ENCODE measurements around the gene CTNND2.
"Not testable (repeated sequence)": the region's sequence is repeated elsewhere in the genome, so short reads cannot be mapped to it uniquely, and the experiment has no call there.

The CTNND2 gene

DNA sequence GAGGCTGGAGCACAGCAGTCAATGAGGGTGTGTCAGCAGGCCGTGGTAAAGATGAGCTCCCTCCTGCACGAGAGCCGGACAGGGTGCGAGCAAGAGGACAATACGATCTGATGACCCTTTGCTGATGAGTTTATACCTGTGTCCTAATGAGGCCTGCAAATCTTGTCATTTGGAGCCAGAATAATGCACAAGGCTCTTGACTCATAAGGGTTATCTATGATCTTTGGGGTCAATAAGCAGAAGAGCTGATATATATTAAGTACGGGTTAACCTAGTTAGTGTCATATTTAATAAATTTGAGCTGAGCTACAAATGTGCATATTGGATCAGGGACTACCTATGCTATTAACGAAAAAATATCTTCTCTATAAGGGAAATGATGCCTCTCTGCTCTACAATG is 46.9 kb downstream of the CTNND2 start:
- DNase-seq, result no peak

DNA sequence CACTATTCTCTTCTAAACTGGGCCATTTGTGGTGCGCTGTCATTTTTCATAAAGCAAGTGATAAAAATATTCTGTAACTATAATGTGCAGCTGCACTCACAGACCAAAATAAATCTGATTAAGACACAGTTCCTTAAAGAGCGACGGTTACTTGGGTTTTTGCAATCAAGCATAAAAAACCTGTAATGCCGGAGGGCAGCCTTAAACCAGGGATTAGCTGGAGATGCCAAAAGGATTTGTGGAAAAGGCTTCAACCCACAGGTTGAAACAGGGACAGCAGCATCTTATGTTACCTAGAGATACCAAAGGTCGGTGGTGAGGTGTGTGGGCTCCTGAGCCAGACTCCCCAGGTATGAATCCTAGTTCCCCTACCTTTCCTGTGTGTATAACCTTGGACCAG is 49.3 kb downstream of the CTNND2 start:
- DNase-seq, result no peak

DNA sequence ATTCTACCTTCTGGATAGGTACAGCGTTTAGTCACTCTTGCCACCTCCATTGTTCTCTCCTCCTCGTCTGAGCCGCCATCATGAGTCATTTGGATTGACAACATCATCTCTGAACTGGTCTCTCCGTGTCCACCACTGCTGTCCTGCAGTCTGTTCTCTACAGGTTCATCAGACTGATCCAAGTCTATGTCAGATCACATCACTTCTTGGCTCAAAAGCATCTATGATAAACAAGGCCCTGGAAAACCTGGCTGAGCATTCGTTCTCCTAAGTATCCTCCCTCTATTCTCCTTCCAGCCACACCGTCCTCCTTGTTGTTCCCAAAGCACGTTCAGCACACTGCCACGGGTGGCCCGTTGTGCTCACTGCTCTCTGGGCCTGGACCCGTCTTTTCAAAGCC is 50.5 kb downstream of the CTNND2 start:
- peak in 1 of 2 experiments; percentile 18 for DNase-seq

DNA sequence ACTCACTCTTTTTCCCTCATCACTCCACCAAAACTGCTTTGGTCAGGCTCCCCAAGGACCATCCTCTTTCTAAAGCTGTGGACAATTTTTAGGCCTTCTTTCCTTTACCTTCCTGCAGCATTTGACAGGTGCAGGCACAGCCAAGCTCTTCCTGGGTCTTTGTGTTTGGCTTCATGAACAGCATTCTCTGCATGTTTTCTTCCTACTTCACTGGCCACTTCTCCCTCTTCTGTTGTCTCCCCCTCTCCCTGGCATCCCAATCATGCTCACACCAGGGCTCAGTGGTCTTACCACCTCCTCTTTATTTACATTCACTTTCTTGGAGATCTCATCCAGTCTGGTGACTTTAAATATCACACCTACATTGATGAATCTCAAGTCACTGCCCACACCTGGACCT is 51.1 kb downstream of the CTNND2 start:
- DNase-seq, result no peak

DNA sequence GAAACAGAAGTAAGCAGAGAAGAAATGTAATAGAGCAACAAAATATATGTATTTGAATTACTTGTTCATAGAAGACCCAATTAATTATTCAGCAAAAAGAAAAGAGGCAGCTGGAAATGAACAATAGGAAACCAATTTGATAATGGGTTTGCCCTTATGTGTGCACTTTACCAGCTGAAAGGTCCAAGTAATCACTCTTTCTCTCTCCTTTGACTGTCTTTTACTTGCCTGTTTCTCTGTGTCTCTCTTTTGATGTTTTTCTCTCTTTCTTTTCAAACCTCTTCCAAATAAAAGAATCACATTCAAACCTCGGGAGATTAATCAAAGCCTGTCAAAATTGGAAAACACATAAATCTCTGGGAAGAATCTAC is 51.5 kb downstream of the CTNND2 start:
- no peak for DNase-seq

DNA sequence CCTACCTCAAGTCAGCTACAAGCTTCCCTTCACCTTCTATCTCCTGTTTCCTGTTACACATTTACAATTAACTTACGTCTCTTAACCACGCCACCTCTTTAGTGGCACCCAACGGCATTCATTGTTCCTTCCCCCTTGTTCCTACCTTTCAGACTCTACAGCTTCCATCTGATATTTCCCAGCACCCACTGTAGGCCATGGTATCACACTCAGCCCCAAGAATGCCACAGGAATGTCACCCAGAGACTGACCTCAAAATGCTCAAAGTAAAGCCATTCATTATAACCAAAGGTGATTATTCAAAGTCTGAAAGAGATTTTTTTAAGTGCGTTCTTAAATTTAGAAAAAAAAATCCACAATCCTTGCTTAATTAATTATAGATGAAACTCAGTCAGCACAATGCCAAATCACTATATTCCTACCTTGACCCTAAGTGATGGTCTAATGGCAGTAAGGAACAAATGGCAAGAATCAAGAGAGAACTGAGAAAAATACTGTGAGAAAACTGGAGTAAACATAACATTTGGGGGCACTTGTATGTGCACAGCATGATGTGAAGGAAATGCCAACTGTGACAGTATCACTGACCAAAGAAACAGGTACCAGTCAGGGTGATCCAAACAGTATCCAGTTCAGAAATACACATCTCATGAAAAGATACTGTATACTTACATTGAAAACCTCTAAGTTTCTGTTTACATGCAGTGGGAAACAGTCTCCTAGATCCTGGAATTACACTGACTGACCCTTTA is 52.1 kb downstream of the CTNND2 start:
- no peak for DNase-seq

DNA sequence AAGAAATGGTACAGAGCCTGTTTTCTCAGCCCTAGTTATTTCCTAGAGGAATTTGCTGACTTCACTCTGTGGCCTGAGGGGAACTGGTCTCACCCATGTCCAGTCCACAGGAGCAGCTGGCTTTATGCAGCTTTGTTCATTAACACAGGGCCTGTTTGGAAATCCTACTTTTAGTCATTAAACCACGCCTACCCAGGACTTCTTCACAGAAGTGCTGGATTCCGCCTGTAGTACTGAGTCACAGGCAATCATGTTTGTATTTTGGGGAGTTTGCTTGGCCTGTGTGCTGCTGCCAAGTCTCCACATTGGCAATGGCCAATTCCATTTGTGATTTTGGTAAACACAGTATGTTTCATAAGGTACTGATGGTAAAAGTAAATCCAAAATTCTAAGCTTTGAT is 52.8 kb downstream of the CTNND2 start:
- DNase-seq, result peak; percentile 25 to 75

DNA sequence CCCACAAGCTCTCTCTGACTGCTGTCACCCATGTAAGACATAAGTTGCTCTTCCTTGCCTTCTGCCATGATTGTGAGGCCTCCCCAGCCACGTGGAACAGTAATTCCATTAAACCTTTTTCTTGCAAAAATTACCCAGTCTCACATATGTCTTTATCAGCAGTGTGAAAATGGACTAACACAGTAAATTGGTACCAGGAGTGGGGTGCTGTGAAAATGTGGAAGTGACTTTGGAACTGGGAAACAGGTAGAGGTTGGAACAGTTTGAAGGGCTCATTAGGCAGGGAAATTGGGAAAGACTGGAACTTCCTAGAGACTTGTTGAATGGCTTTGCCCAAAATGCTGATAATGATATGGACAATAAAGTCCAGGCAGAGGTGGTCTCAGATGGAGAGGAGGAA is 75.7 kb downstream of the CTNND2 start:
- not testable (repeated sequence) for DNase-seq

DNA sequence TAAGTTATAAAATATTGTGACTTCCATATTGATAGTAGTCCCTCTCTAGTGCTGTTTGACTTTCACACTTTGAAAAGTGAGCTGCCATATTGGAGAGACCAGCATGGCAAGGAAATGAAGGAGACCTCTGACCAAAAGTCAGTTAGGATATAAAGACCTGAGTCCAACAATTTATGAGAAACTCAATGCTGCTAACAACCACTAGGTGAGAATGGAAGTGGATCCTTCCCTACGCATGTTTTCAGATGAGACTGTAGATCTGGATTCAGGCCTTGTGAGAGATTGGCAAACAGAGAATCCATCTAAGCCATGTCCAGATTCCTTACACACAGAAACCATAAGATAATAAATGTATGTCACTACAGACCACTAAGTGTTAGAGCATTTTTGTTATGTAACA is 81.6 kb downstream of the CTNND2 start:
- no peak for DNase-seq

DNA sequence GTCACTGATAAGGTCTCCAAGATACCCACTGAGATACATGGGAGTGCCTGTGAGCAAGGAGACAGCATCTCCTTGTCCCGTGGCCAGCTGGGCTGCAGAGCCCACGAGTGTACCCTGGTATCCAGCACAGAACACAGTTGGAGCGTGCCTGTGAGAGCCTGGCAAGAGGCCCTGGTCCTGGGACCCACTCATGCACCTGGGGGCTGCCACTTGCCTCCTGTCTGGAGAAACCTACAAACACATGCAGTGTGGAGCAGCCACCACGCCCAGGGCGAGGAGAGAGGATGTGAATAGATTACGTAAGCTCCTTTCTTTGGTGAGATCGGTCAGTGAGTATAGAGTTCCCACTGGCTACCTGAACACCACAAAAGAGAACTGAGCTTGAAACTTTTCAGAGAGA is 88.3 kb downstream of the CTNND2 start:
- DNase-seq, result no peak

DNA sequence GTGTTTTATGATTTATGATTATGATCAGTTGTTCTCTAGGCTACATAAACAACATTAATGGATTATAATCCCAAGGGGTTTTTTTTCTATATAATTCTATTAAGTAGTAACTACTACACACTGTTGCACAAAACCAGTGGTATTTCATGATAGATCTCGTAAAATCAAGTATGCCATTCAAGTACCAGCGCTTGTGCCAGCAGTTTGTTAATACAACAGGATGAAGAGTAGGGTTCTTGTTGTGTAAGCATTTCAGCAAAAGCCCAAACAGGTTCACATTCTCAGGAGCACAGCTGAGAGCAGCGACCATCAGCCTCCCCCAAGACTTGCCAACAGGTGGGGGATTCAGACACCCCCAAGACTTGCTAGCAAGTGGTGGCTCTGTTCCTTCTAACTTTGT is 88.8 kb downstream of the CTNND2 start:
- no peak for DNase-seq

DNA sequence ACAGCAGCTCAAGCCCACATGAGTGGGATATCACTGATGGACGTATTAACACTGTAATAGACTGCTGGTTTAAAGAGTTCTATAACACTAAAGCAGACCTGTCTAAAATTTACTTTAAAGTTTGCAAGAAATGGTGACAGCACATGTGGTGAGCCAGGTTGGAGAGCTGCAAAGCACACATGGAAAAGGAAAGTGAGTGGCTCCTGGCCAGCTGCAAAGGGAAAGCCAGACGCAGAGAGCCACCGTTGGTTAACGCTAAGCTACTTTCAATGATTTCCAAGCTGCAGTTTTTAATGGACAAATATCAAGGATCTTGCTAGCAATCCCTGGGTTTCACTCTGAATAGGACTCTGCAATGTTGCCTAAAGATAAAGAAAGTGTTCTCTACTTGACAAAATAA is 89.9 kb downstream of the CTNND2 start:
- DNase-seq, result no peak

DNA sequence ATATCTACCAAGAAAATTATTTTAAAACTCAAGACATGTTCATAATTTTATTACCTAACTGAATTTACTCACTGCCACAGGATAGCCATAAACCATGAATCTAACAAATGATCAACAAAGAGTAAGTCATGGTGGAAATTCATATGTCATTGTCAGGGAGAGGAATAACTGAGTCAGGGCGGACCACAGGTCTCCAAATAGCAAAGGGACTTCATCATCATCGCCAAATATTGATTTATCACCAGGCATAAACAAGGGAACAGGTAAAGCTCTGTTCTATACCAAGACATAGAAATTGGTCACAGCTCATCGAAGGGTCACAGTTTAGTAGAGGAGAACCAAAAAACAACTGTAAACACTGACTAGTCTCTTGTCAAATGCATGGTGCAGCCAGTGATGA is 94.8 kb downstream of the CTNND2 start:
- no peak for DNase-seq

DNA sequence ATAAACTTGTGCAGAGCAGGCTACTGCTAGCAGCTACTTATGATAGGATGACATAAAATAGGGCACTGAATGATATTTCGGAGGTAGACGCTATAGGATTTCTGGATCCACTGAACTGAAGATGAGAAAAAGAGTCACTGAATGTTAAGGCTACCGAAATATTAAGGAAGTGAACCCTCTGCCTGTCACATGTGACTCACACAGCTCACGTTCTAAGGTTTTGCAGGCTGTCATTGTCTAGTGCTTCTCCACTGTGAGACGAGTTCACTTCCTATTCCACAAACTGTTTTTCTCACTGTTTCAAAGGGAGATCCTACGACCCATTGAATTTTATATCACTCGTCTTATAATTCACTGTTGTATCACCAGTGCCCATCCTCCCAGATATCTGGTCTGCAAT is 100.8 kb downstream of the CTNND2 start:
- DNase-seq, result no peak

DNA sequence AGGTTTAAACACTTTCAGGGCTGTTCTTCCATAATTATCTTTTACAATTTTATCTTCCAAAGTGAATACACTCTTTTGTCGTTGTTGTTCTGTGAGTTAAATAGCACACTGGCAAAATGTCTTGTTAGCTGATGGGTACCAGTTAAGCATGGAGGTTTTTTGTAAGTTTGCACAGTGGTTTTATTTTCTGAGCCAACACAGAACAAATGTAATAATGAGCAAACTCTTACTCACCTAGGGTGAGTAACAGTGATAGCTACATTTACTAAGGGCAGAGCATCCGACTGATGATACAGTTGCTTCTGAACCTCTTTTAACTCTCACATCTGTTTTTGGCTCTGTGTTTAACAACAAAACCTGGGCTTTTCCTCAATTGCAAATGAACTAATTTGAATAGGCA is 103.2 kb downstream of the CTNND2 start:
- no peak for DNase-seq

DNA sequence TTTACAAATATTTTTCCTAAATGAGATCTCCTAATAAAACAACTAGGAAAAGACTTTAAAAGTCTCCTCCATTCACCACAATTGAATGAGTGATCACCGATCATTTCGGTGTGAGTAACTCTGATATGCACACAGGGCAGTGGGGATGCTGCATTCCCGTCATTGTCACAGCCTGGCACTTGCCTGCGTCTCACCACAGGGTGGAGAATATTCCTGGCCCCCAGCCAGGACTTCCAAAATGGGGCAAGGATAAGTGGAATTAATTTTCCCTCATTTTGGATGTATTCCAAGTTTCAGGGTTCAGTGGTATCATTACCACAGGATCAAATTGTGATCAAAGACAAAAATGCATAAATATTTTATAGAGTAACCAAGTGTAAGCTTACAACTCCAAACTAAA is 107.1 kb downstream of the CTNND2 start:
- DNase-seq, result peak; percentile 98 to 99

DNA sequence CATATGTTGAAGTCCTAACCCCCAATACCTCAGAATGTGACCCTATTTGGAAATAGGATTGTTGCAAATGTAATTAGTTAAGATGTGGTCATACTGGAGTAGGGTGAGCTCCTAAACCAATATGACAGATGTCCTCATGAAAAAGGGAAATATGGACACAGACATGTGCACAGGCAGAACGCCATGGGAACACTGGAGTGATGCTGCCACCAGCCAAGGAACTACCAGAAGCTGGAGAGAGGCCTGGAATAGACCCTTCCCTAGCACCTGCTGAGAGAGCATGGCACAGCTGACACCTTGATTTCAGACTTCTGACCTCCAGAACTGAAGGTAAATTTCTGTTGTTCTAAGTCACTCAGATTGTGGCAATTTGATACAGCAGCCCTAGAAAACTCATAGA is 110.8 kb downstream of the CTNND2 start:
- peak; percentile 79 to 89 for DNase-seq

DNA sequence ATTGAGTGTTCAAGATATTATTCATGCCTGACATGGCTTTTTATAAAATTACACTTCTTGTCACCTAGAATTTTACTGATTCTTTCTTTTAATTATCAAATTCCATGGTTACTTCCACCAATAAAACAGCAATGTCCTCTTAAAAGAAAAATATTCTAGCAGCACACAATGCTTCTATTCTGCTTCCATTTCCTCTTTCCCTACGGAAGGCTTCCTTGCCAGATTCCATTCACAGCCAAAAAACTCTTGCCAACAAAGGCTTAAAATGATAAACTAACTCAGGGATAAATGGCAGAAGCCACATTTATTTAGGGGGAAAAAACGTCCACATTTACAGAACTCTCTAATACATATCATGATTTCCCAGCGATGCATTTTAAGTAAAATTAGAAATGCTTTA is 111.6 kb downstream of the CTNND2 start:
- DNase-seq, result peak; percentile 82 to 87

DNA sequence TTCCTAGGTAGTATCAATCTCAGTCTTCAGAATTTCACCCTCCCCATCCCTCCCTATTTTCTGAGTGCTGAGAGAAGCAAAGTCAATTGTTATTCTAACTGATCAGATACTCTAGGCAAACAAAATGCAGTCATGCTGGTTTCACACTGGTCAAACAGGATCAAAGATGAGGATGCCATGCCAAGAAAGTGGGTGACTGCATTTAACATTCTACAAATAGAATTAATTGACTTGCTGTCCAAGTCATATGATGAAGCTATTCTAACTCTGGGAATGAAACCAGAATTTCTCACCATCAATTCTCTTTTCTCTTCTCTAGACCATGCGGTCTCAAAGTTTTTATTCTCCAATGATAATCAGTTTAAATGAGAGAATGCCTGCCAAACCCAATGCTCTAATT is 112.5 kb downstream of the CTNND2 start:
- peak; percentile 82 to 90 for DNase-seq

DNA sequence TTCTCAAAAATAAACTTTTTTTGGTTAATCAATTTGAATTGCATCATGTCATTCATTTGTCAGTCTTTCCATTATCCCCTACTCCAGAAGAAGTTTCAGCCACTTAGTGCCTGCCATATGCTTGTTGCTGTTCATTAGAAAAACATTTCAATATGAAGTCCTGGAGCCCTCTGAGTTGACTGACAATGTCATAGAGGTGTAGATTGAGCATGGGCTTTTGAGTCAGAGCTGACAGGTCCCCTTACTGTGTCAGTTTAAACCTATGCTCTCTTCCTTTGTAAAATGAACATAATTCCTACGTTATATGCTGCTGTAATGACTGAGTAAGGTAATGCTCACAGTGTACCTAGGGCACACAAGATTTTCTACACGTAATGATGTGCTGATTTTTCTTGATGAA is 114.0 kb downstream of the CTNND2 start:
- no peak for DNase-seq

DNA sequence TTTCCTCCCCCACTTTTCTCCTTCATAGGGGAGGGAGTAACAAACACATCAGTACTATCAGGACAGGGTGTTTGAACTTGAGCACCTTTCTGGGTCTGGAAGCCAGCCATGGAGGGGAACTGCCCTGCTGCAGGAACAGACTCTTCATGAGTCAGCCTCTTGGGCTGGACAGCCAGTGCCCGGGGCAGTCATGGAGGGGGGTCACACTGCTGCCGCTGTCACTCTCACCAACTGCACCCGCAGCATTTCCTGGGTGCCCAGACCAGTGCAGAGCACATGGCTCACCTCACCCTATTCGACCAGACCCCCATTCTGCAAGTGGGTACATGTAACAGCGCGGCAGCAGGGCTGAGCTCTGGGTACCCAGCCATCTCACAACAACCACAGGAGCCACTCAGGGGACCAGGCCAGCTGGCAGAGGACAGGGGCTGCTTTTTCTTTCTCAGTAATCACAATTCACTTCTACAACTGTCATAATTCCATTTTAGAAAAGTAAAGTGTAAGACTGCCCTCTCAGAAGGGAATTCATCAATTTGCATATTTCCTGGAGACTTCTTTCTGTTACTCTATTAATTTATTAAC is 118.4 kb downstream of the CTNND2 start:
- peak in 1 of 2 experiments; percentile 43 for DNase-seq

DNA sequence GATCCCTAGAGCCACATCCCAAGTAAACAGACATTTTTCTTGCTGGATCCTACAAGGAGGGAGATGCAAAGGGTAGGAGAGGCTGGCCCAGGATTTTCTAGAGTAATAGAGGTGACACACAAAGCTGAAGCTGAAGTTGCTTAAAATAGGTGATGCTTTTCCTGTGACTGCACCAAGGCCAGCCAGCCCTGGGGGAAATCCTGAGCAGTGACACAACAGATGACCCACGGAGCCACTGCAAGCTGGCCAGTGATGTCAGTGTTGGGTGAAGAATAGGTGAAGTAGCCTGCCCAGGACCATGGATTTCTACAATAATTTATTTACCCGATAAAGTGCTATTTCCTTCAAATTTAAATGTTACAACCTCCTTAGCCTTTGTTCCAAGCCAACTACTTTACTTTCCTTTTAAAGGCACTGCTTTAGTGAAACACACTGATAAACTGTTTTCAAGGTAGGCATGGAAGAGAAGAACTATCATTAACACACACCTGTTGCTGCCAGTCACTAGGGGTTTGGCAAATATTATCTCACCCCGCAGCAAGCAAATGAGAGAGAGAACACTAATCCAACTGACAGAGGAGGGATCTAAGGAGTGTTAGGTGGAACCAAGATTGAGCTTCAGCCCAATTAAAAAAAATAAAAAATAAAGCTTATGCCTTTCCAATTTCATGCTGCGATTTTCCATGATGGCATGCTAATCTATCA is 123.5 kb downstream of the CTNND2 start:
- no peak for DNase-seq

DNA sequence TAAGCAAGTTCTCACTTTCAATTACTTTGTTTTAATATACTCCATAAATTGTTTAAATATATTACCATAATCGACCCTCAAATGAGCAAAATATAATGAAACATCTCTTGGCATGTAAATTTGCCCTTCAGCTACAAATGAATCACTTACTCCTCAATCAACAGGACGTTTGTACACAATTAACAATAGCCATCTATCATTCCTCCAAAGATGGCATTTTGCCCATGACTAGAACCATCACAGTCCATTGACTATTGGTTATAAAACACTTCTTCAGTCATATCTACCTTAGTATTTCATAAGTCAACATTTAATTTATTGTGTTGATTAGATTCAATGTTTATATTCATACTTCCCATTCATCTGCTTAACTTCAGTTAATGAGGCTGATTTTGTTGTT is 127.2 kb downstream of the CTNND2 start:
- peak; percentile 34 for DNase-seq

DNA sequence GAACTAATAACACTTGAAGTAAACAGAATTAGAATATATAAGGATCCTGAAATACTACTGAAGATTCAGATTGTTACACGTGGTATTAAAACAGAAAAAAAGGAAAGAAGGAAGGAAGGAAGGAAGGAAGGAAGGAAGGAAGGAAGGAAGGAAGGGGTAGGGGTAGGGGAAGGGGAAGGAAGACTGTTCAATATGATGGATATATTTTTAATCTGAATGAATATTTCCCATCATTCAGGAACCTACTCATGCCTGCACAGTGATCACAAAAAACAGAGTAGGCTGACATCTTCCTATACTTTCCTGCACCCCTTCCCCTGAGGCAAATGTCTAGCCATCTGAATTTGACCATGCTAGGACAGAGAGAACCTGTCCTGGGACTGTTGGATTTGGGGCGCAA is 133.9 kb downstream of the CTNND2 start:
- no peak for DNase-seq

Measured in NCI-H446 (cell line).